GM21367 (cell line): Measurements from ENCODE around the gene MAPK8IP3.
A peak's percentile ranks its signal among the peaks of the same experiment; 100 is the strongest.

Experiments used
- ATAC-seq: cut with Tn5 transposase; IDR thresholded peaks from one replicate; pipeline ENCODE4 v1.9.1; 2021; ENCODE audit not compliant: unreplicated experiment

MAPK8IP3 gene

DNA sequence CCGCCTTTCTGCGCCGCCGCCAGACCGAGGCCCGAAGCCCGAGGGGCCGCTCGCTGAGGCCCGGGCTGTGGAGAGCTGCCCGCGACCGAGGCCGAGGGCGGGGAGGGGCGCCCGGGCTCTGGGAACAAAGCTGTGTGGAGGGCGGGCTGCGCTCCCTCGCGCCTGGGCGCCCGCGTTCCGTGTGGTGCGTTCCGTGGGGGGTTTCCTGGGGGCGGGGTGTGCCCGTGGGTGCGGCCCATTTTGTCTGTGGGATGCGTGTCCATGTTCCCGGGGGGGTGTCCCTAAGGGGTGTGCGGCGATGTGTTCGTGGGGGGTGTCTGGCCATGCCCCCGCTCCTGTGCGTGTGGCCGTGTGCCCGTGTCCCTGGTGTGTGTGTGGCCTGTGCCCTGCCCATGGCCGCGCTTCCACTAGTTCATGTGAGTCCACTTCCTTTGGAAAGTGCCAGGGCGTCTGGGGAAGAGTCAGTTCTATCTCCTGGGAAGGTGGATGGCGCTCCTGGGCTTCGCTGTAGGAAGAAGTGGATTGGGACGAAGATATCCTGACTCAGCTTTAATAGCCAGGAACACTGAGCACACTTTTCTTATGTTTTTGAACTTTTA, 27.4 kb upstream of the MAPK8IP3 start:
- no peak for ATAC-seq

DNA sequence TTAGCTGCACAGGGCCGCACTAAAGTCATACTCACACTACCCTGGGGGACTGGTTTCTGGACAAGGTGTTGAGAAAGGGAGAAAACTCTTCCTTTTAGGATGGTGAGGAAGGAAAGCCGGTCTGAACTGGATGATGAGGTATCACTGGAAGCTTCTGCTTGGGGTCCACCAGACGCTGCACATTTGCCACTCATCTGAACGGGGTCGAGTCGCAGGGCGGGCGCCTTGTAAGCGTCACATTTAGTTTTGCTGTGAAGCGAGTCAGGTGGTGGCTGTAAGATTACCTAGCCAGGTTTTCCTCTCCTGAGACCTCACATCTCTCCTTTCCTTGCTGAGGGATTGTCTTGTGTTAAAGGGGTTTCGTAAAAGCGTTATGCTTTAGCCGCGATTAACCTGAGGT, 25.6 kb upstream of the MAPK8IP3 start:
- ATAC-seq, result no peak

DNA sequence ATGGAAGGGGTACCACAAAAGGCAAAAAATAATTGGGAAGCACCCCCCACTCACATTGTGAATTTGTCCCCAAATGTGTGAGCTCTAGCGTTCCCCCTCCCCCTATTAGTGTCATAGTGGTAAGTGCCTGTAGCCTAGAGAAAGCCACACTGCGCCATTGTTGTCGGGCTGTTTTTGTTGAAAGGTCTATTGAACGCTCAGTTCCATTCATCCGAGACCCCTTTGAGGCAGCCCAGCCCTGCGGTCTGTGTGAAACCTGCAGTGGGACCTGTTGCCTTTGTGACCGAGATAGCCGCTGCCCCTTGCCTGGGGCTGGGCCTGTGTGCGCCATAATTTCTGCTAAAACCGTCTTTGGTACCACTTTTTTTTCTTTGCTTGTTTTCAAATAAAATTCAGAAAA, 25.0 kb upstream of the MAPK8IP3 start:
- ATAC-seq, result no peak

DNA sequence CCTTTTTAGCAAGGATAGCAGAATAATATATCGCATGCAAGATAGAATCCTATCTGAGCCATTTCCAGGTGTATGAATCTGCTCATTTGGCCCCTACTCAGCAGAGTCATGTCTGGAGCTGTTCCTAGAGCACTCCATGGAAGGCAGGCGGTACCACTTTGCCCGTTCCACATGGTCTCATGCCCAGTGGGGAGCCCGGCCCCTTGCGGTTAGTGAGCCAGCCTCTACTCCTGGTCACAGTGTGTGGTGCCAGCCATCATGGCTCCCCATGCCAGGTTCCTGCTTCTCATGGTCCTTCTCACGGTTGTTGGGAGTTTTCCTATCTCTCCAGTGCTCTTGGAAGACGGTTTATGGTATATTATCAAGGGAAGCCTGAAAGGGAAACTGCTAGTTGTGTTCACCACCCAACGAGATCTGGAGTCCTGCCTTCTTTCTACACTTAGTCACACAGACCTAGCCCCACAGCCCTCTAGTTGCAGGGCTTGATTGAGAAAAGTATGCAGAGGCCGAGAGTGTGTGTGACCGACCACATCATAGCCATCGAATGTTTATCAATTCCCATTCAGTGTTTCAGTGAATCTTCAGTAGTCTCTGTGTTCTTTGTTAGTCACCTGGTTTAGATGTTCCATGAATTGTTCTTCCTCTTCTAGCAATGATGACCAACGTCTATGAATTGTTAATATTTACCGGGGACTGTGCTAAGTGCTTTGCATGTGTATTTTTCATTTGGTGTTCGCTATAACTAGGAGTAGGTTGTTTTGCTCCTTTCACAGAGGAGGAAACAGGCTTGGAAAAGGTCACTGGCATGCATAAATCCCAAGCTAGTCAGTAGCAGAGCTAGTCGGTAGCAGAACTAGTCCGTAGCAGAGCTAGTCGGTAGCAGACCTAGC, 18.3 kb upstream of the MAPK8IP3 start:
- no peak for ATAC-seq

DNA sequence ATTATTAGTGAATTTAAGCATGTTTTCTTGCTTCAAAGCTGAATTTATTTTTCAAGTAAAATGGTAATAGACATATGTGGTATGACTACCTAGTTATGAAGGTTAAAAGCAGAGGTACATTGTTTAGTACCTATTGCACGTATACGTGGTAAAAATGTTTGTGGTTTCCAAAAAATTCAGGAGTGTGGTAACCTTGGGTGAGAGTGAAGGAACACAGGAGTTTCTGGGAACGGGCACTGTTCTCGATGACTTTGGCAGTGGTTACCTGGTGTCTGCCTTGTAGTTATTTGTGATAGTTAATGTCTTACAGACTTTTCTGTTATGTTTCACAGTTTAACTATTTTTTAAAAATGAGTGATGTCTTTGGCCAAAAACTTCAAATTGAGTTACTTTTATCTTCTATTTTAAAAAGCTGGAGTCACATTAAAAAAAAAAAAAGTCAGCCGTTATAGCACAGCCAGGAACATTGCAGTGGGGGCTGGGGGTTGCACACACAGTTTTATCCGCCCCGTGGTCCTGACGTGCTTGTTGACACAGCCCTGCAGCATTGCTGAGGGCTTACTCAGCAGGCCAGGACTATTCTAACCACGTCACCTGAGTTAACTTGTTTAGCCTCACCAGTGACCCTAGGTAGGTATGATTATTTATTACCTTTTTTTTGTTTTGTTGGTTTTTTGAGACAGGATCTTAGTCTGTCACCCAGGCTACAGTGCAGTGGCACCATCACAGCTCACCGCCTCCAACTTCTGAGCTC, 17.0 kb upstream of the MAPK8IP3 start:
- no peak for ATAC-seq

DNA sequence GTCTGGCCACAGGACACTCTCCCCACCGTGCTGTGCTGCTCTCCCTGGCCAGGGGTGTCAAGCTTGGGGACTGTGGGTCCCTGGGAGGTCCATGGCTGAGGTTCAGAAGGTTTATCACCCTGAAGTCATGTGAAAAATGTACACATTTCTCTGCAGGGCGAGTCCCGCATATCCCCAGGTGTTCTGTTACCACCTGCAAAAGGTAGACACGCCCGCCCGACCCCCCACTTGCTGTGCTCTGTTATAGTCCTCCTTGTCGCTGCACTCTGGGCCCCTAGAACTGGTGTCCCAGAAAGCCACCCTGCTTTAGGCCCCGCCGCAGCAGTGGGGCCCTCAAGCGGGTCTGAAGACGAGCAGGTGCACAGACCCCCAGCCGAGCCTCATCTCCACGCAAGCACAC, 16.1 kb upstream of the MAPK8IP3 start:
- no peak for ATAC-seq

DNA sequence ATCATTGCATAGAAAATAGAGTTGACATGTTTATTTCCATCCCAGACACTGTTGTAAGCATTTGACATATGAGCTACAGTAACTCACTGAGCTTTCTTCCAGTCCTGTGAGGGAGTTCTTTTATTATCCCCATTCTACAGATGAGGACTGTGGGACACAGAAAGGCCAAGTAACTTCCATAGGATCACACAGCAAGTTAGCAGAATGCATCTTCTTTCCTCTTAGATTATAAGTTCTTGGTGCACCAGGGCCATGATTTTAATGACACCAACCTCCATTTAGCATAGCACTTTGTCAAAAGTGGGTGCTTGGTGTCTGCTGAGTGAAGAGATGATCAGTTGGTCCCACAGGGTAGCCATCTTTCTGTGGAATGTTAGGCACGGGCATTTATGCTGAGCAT, 15.2 kb upstream of the MAPK8IP3 start:
- no peak for ATAC-seq

DNA sequence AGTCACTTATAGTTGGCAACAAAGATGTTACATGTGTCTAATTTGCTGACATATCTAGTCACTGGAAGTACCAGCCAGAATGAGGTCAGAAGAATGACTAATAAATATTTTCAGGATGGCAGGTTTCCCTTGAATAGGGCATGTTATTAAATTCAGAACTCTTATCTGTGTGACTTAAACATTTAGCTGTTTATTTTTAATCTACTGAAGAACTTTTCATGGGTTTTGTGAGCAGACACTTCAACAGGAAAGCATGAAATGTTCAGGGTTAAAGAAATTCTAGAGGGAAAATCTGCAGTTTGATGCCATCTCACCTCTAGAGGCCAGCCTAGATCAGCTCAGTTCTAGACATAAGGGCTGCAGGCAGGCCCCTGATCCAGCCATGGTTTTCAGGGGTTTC, 14.7 kb upstream of the MAPK8IP3 start:
- no peak for ATAC-seq

DNA sequence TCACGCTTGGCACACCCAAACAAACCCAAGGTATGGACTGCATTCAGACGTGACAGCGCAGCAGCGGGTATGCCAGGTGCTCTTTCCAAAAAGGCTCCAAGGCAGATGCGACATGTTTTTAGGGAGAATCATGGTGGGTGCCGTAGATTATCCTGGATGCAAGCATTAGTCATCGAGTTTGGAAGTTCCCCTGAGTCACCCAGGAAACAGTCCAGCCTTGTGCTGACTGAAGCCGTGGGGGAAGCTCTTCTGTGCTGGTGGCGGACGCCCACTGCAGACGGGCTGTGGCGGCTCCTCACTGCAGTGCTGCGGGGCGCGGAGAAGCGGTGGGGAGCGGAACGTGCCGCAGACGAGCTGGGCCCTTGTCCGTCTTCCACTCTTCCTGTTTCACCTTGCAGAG, 14.0 kb upstream of the MAPK8IP3 start:
- ATAC-seq, result no peak

DNA sequence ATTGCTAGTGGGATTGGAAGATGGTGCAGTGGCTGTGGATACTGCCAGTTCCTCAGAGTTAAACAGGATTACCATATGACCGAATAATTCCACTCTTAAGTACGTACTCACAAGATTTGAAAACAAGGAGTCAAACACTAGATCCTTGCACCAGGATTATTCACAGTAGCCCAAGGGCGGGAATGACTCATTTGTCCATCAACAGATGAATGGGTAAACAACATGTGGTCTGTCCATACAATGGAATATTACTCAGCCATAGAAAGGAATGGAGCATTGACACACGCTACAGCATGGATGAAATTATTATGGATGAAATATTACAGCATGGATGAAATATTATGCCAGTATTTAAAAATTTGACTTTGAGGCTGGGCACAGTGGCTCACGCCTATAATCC, 9.1 kb upstream of the MAPK8IP3 start:
- ATAC-seq, result no peak

DNA sequence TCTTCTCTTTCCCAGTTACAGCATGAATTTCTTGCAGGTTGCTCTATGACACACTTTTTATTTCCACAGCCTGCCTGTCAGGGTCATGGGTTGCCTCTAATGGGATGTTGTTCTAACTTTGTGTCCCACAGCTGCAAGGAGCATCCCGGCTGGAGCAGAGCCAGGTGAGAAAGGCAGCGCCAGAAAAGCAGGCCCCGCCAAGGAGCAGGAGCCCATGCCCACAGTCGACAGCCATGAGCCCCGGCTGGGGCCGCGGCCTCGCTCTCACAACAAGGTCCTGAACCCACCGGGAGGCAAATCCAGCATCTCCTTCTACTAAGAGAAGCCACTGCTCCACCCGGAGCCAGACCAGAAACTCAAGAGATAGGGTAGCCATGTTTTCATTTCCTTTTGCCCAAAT, 7.3 kb upstream of the MAPK8IP3 start:
- no peak for ATAC-seq

DNA sequence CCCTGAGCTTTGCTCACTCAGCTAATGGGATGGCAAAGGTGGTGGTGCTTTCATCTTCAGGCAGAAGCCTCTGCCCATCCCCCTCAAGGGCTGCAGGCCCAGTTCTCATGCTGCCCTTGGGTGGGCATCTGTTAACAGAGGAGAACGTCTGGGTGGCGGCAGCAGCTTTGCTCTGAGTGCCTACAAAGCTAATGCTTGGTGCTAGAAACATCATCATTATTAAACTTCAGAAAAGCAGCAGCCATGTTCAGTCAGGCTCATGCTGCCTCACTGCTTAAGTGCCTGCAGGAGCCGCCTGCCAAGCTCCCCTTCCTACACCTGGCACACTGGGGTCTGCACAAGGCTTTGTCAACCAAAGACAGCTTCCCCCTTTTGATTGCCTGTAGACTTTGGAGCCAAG, 5.7 kb upstream of the MAPK8IP3 start:
- ATAC-seq, result no peak

DNA sequence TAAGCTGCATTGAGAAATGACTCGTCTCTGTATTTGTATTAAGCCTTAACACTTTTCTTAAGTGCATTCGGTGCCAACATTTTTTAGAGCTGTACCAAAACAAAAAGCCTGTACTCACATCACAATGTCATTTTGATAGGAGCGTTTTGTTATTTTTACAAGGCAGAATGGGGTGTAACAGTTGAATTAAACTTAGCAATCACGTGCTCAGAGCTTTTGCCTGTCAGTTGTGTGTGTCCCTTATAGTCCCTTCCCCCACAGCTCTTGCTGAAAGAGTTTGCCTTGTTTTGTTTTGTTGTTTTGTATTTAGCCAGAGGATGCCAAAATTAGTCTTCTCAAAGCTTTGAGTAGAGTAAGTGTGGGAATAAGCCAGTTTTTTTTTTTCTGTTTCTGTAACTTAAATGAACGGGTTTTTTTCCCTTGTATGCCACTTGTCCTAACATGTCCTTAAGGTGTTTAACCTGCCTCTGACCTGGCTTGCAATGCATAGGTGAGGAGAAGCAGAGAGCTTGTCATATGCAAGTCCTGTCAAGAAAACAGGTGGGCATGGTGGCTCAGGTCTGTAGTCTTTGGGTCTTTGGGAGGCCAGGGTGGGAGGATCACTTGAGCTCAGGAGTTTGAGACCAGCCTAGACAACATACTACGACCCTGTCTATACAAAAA, 4.6 kb upstream of the MAPK8IP3 start:
- no peak for ATAC-seq

DNA sequence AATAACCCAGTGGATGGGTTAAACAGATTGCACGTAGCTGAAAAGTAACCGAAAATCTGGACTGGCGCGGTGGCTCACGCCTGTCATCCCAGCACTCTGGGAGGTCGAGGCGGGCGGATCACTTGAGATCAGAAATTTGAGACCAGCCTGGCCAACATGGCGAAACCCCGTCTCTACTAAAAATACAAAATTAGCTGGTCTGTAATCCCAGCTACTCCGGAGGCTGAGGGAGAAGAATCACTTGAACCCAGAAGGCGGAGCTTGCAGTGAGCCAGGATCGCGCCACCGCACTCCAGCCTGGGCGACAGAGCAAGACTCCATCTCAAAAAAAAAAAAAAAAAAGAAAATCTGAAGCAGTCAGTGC, 689 bp upstream of the MAPK8IP3 start:
- peak; percentile 6 for ATAC-seq

DNA sequence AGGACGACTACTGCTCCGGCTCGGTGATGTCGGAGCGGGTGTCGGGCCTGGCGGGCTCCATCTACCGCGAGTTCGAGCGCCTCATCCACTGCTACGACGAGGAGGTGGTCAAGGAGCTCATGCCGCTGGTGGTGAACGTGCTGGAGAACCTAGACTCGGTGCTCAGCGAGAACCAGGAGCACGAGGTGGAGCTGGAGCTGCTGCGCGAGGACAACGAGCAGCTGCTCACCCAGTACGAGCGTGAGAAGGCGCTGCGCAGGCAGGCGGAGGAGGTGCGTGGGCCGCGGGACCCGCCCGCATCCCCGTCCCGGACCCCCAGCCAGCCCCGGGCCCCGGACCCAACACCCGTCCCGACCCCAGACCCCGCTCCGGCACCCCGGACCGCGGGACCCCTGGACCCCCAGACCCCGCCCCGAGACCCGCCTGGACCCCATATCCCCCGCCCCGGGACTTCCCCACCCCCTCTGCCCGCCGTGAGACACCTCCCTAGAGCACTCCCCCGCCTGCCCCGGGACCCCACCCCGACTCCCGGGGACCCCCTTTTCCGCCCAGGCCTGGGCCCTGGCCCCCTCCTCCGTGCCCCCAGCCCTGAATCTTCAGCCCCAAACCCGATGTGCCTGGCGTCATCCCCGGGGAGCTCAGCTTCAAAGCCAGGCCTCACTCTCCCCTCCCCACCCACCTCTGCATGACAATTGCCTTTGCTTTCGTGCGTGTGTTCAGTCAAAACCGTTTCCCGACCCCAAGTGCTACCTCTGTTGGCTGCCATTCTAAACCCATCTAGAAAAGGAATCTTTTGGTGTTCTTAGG, 594 bp downstream of the MAPK8IP3 start:
- ATAC-seq, result no peak

DNA sequence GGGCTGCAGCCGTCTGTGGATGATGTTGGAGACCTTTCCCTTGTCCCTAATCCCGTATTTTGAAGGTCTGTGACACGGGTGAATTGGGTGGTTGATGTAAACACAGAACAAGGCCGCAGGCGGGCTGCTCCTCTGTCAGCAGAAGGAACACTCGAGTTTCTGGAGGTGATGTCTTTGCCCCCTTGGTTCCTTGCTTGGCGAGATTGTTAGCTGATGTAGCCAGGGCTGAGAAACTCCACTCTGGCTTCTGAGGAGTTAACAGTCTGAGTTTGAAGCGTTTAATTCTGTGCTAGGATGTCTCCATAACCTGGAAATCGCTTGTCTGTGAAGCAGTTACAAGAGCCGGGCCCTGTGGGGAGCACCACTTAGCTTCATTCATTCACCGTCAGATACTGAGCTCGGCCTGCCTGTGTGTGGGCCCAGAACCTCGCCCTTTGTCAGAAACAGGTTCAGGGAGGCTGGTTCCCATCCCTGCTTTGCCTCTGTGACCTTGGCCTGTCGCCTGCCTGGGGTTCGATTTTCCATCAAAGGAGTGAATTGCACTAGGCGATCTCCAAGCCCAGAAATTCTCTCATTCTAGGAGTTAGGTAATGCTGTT, 1.3 kb downstream of the MAPK8IP3 start:
- no peak for ATAC-seq

DNA sequence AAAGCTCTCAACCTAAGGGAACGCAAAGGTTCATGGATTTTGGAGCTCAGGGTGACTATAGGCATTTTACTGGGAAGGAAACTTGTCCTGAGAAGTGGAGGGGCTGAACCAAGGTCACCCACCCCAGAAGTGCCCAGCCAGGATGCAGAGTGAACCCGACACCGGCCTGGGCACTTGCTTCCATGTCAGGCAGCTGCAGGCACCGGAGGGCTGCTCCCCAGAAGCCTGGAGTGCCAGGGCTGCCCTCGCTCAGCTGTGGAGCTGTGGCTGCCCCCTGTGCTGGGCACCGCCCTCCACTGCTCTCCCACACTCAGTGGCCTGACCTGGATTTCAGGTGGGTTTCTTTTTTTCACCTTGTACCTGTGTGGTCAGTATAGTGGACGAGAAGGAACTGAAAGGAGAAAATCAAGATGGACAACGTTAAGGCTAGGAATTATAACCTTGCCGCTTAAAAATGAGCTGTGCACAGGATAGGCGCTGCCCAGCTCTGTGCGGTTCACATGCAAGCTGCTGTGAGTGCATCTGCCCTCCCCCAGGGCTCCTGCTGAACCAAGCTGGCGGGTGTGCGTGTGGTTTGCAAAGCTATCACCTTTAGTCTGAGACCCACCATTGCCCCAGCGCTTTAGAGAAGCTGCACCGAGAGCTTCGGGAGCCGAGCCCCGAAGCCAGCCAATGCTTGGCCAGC, 2.2 kb downstream of the MAPK8IP3 start:
- no peak for ATAC-seq

DNA sequence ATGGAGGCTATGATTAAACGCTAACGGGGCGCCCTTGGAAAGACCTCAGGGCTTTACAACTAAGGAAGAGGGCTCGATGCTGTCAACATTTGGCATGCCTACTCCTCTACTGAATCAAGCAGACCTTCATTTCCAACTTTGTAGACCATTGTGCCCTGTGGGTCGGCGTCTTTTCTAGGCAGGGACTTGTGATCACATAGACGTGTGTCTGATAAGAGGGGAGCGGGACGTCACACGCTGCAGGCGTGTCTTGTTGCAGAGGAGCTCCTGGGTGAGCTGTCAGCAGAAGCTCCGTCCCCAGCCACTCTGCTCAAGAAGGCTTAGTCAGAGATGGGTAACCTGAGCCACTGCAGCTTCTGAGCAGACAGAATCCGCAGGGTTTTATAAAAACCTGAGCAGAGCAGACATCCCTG, 2.8 kb downstream of the MAPK8IP3 start:
- no peak for ATAC-seq

DNA sequence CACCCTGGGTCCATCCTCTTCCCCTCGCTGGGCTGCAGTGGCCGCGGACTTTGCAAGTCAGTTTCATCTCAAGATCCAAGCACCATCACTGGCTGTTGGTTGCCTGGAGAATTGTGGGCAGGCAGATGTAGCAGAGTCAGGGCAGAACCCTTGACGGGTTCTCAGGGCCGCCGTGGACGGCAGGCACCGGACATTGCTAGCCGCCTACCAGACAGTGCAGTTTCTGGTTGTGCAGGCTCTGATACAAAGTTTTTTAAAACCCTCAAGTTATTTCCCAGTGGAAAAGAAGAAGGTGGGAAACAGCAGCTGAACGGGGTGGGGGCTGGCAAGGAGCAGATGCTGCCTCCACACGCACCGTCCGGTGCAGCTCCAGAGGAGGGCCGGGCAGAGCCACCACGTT, 3.4 kb downstream of the MAPK8IP3 start:
- no peak for ATAC-seq
